Left lung (tissue), 10 donors: ENCODE data around the gene CALM1. TPM values are rescaled to one million over a fixed set of nuclear protein-coding genes. Genes with fewer than 3 reads are reported as not detected.

Source experiments
- ATAC-seq: fragments of 200-7000 bp; cut with Tn5 transposase; one replicate; pipeline ENCODE4 v1.9.1; 2020; ENCODE audit warnings: moderate library complexity
- DNase-seq, 4 donors: peaks; one replicate each; pipeline ENCODE4 v3.0.0-alpha.2; 2013 to 2020
- H3K27ac ChIP-seq, 2 donors: fragments of 200-600 bp; sonication (generic) in 1 of 2; one replicate each; pipeline versions ENCODE4 v1.5.0 to v1.8.0; 2020 to 2021
- H3K27me3 ChIP-seq, 2 donors: fragments of 200-600 bp; sonication (generic) in 1 of 2; one replicate each; pipeline versions ENCODE4 v1.5.0 to v1.8.0; 2020 to 2021
- H3K36me3 ChIP-seq, 2 donors: fragments of 200-600 bp; sonication (generic) in 1 of 2; one replicate each; pipeline versions ENCODE4 v1.5.0 to v1.8.0; 2020 to 2021
- H3K4me1 ChIP-seq, 2 donors: fragments of 200-600 bp; one replicate each; pipeline ENCODE4 v1.8.0; 2021
- H3K4me3 ChIP-seq, 2 donors: fragments of 200-600 bp; sonication (generic) in 1 of 2; one replicate each; pipeline versions ENCODE4 v1.5.0 to v1.8.0; 2020 to 2021; ENCODE audit warnings: mild to moderate bottlenecking in 1 of 2
- H3K9me3 ChIP-seq, 2 donors: fragments of 200-600 bp; sonication (generic) in 1 of 2; one replicate each; pipeline versions ENCODE4 v1.5.0 to v1.8.0; 2020 to 2021
- intact Hi-C, 2 donors: fragments of 100-400 bp; cut with DNase I; formaldehyde crosslinking; loops; one replicate each; pipeline versions ENCODE4 v1.11.2 to v1.14.2; 2022
- polyA plus RNA-seq, 6 donors: library from polyadenylated mRNA; unstranded; fragments of 120-200 nt; gene quantifications; one replicate each; pipeline ENCODE4 v1.2.1, GENCODE V29; 2013; ENCODE audit not compliant: insufficient read length in 6 of 6
- total RNA-seq, 2 donors: library from RNA; stranded (reverse); fragmentation: NEBNext Ultra II Directional; extraction: Animal tissue kit (Norgen Biotek cat#: 25700); gene quantifications; one replicate each; pipeline ENCODE4 v1.2.1, GENCODE V29; 2021
- TF ChIP-seq, protein P1 (sequence below), 2 donors: fragments of 200-600 bp; sonication (generic) in 1 of 2; IDR thresholded peaks; one replicate each; pipeline versions ENCODE4 v1.5.0 to v1.8.0; 2021; ENCODE audit warnings: antibody characterized with exemption in 2 of 2
- donor health status: DM: no; HTN: yes; CAD: no.
- donor health status: DM: no; HTN: no; CAD: no.

Gene CALM1
- total and polyA plus RNA-seq, 8 donors, result 553 to 767 (median 654) TPM

DNA sequence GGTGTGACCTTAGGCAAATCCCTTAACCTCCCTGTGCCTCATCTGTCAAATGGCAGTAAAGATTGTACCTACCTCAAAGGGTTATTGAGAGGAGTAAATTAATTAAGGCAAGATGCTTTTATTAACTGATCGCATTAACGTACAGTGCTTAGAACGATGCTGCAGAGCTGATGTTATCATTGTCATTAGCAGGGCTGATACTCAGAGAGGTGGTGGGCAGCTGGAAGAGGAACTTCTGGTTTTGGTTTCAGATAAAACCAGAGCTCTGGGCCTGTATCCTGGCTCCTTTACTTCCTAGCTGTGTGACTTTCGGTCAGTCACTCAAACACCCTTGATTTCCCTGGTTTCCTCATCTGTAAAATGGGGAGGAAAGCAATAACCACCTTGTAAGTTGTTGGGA, 55.1 kb downstream of the CALM1 start:
- H3K9me3 ChIP-seq, result peaks cover 0 to 11% of the 10 kb centered on the region in 2 donors
- no peak overlapping the region for H3K4me3 ChIP-seq
- peaks cover 5 to 6% of the 10 kb centered on the region in 2 donors for H3K4me1 ChIP-seq
- no peak for DNase-seq
- ATAC-seq, result no peak
- intact Hi-C loops, result no loop called here
- H3K27me3 ChIP-seq, result no peaks in the 10 kb centered on the region
- no peak overlapping the region for H3K27ac ChIP-seq
- TF ChIP-seq, protein P1, sequence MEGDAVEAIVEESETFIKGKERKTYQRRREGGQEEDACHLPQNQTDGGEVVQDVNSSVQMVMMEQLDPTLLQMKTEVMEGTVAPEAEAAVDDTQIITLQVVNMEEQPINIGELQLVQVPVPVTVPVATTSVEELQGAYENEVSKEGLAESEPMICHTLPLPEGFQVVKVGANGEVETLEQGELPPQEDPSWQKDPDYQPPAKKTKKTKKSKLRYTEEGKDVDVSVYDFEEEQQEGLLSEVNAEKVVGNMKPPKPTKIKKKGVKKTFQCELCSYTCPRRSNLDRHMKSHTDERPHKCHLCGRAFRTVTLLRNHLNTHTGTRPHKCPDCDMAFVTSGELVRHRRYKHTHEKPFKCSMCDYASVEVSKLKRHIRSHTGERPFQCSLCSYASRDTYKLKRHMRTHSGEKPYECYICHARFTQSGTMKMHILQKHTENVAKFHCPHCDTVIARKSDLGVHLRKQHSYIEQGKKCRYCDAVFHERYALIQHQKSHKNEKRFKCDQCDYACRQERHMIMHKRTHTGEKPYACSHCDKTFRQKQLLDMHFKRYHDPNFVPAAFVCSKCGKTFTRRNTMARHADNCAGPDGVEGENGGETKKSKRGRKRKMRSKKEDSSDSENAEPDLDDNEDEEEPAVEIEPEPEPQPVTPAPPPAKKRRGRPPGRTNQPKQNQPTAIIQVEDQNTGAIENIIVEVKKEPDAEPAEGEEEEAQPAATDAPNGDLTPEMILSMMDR (IDR thresholded peaks at IDR 0.05), result no peak
- H3K36me3 ChIP-seq, result no peaks in the 10 kb centered on the region

DNA sequence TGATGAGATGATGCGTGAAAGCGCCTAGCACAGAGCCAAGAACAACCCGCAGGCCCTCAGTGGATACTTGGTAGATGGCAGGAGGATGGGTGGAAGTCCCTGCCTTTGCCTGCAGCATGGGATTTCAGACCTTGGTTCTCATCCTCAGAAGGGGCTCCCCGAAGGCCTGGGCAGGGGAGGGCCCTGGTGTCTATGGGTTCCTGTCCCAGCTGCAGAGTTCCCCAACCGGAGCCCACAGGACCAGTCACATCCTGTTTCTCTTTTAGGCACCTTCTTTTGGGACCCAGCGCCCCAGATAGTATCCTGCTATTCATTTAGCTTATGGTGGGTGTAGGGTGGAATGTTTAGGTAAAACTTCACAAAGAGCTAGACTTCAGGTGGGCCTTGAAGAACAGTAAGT, 55.5 kb downstream of the CALM1 start:
- Histone ChIP-seq H3K27me3 (no peaks in the 10 kb centered on the region), H3K4me3 (no peak overlapping the region), H3K9me3 (peaks cover 0 to 8% of the 10 kb centered on the region in 2 donors), H3K4me1 (peaks cover 5 to 6% of the 10 kb centered on the region in 2 donors), H3K27ac (no peak overlapping the region), H3K36me3 (no peaks in the 10 kb centered on the region)
- ATAC-seq (no peak), DNase-seq (no peak)
- TF ChIP-seq, protein P1 (IDR thresholded peaks at IDR 0.05), result no peak
- intact Hi-C loops, result no loop called here

DNA sequence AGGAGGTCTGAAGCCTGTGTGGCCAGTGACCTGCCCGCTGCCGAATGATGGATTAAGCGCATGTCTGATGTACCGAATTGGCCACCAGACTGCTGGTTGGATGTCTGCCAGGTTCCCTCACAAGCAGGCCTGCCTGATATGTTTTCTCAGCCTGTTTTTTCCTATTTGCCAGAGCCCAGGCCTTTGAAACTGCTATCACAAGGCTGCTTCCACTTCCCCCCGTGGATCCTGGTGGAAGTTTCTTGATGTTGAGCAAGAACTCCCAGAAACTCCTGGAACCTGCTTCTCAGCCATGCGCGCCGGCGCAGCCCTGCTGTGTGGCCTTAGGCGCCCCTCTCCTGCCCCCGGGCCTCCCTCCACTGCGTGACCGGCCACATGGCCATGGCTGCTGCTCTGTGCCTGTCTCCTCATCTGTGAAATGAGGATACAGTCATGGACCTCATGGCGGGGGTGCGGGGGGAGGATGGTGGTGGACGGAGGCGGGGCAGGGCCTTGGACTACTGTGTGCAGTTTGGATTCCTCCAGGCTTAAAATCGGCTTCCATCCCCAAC, 56.6 kb downstream of the CALM1 start:
- H3K27ac ChIP-seq, result peak overlapping the region in 1 of 2 donors; percentile 27
- no peaks in the 10 kb centered on the region for H3K9me3 ChIP-seq
- no peak overlapping the region for H3K4me3 ChIP-seq
- H3K27me3 ChIP-seq, result no peaks in the 10 kb centered on the region
- ATAC-seq (peak; percentile 38), DNase-seq (peak in 3 of 4 donors; percentile 50 to 79 (median 53))
- intact Hi-C loops, result no loop called here
- no peaks in the 10 kb centered on the region for H3K36me3 ChIP-seq
- peaks cover 5 to 6% of the 10 kb centered on the region in 2 donors for H3K4me1 ChIP-seq
- TF ChIP-seq, protein P1 (IDR thresholded peaks at IDR 0.05), result no peak

DNA sequence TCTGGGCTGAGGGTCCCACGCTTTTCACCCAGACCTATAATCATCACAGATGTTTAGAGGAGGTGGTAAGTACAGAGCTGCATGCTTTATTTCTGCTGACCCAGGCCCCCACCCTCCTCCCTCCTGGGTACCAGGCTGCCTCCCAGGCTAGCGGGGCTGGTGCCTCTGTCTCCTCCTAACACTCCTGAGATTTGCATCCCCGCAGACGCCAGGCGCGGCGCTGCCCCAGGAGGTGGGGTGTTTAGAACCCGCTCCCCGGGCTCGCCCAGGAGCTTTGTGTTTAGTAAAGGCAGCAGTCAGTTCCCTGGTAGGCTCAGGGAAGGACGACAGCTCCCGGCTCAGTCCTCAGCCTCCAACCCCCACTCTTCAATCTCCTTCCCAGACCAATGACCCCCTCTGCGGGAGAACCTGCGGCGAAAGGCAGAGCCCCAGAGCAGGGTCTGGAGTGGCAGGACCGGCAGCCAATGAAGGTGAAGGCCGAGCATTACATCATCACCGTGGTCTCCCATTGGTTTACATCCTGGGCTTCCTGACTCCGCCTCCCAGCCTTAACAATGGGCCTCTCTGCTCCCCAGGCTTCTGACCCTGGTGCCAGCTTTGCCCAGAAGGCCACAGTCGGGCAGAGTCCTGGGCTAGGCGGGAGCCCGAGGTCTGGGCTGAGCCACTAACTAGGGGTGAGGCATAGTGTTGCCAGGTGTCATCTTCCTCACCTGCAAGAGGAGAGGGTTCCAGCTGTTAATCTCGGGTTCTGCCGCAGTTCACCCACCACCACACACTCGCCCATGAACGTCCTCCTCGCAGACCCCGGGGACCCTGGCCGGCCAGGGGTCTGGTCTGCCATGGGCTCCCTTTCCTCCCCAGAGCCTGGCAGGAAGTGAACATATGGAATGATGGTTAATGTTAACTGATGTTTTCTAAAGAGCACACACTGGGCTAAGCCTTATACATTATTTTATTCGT, 57.5 kb downstream of the CALM1 start:
- Histone ChIP-seq H3K36me3 (no peaks in the 10 kb centered on the region), H3K9me3 (no peaks in the 10 kb centered on the region), H3K27me3 (no peaks in the 10 kb centered on the region), H3K27ac (peak overlapping the region in 1 of 2 donors; percentile 27), H3K4me3 (peak overlapping the region; percentile 6 to 13), H3K4me1 (peaks cover 5 to 6% of the 10 kb centered on the region in 2 donors)
- TF ChIP-seq, protein P1 (IDR thresholded peaks at IDR 0.05), result no peak
- intact Hi-C loops, result no loop called here
- peak in 3 of 4 donors; percentile 46 to 82 (median 68) for DNase-seq
- peak; percentile 93 for ATAC-seq

DNA sequence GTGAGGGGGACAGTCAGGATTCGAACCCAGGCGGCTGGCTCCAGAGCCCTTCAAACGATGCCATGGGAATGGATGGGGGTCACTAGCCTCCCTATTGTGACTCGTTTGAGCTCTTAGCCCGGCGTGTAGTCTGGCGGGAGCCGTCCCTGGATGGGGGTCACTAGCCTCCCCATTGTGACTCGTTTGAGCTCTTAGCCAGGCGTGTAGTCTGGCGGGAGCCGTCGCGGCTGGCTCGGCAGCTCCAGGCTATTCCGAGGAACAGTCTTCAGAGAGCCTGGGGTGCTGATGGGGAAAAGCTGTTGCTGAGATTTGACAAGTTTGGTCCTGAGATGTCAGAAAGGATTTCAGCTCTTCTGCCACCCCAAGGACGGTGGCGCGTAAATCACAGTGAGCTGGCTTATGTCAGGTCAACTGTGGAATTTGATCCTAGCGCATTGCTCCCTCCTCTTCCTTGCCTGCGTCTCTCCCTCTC, 58.3 kb downstream of the CALM1 start:
- no peaks in the 10 kb centered on the region for H3K27me3 ChIP-seq
- DNase-seq (no peak), ATAC-seq (no peak)
- H3K4me3 ChIP-seq, result no peak overlapping the region
- H3K27ac ChIP-seq, result no peak overlapping the region
- H3K4me1 ChIP-seq, result peaks cover 5 to 6% of the 10 kb centered on the region in 2 donors
- intact Hi-C loops, result no loop called here
- TF ChIP-seq, protein P1 (IDR thresholded peaks at IDR 0.05), result no peak
- no peaks in the 10 kb centered on the region for H3K36me3 ChIP-seq
- no peaks in the 10 kb centered on the region for H3K9me3 ChIP-seq
